H1 (cell line): ENCODE measurements around the gene SLC2A14. TPM values are rescaled to one million over a fixed set of nuclear protein-coding genes. Genes with fewer than 3 reads are reported as not detected.

ENCODE experiments used
- CTCF ChIA-PET: fragments of 300-600 bp; sonication (Branson Sonifier 250); formaldehyde crosslinking; loops from one replicate; lab custom pipeline; 2021; ENCODE audit not compliant: partially characterized antibody; lab: Charles Lee
- POLR2A ChIA-PET: fragments of 300-600 bp; sonication (Branson Sonifier 250); formaldehyde crosslinking; loops from one replicate; lab custom pipeline; 2021; ENCODE audit warnings: inconsistent platforms; ENCODE audit not compliant: partially characterized antibody; lab: Charles Lee
- DNase-seq, 2 experiments: peaks; one replicate each; pipeline versions ENCODE4 v3.0.0 to v3.0.0-alpha.2; 2010 to 2022; ENCODE audit warnings: low spot score in 2 of 2, low read depth in 1 of 2, mixed read lengths in 1 of 2
- FAIRE-seq: peaks from 2 replicates; lab custom pipeline; 2011; peaks lifted over from hg19 to GRCh38; lab: Jason Lieb, UNC
- H2AFZ ChIP-seq: 2 replicates; pipeline ENCODE4 v1.8.1; 2012; ENCODE audit warnings: low read length, inconsistent platforms
- H2AK5ac ChIP-seq: 2 replicates; pipeline ENCODE4 v1.6.1; 2013; ENCODE audit warnings: low read depth, low read length
- H2BK120ac ChIP-seq: replicated peaks from 2 replicates; pipeline ENCODE3; 2013; ENCODE audit warnings: low read depth, low read length, inconsistent platforms
- H2BK12ac ChIP-seq: 2 replicates; pipeline ENCODE4 v1.6.1; 2013; ENCODE audit warnings: low read depth, low read length
- H2BK15ac ChIP-seq: 2 replicates; pipeline ENCODE4 v1.6.1; 2013; ENCODE audit warnings: low read length
- H2BK20ac ChIP-seq: 2 replicates; pipeline ENCODE4 v1.6.1; 2013; ENCODE audit warnings: low read length
- H2BK5ac ChIP-seq: 2 replicates; pipeline ENCODE4 v1.6.1; 2013; ENCODE audit warnings: low read depth, low read length
- H3K14ac ChIP-seq: 2 replicates; pipeline ENCODE4 v1.6.1; 2013; ENCODE audit warnings: inconsistent platforms; ENCODE audit not compliant: insufficient read length
- H3K18ac ChIP-seq: 2 replicates; pipeline ENCODE4 v1.6.1; 2013; ENCODE audit warnings: low read length; ENCODE audit errors: extremely low read depth
- H3K23ac ChIP-seq: 2 replicates; pipeline ENCODE4 v1.6.1; 2013; ENCODE audit warnings: inconsistent platforms; ENCODE audit not compliant: insufficient read length
- H3K23me2 ChIP-seq: 2 replicates; pipeline ENCODE4 v1.6.1; 2013; ENCODE audit warnings: low read depth, low read length
- H3K27ac ChIP-seq: 2 replicates; pipeline ENCODE4 v1.6.1; 2011; ENCODE audit warnings: low read depth, low read length, inconsistent platforms
- H3K27me3 ChIP-seq, 4 experiments: replicated peaks in 1 of 4; 1 replicate in 1 of 4; 2 replicates in 3 of 4; pipeline versions ENCODE4 v1.6.1 to v1.8.1; 2011 to 2013; ENCODE audit warnings: low read length in 3 of 4, mild to moderate bottlenecking in 3 of 4, inconsistent platforms in 2 of 4, mixed read lengths in 2 of 4, moderate library complexity in 1 of 4; ENCODE audit not compliant: control insufficient read depth in 3 of 4, insufficient read depth in 3 of 4; ENCODE audit errors: extremely low read depth in 1 of 4
- H3K36me3 ChIP-seq, 4 experiments: 2 replicates each; pipeline versions ENCODE4 v1.6.1 to v1.8.1; 2011 to 2013; ENCODE audit warnings: mild to moderate bottlenecking in 4 of 4, low read length in 3 of 4, moderate library complexity in 2 of 4, control low read depth in 1 of 4, inconsistent platforms in 1 of 4; ENCODE audit not compliant: insufficient read depth in 4 of 4, control insufficient read depth in 2 of 4
- H3K4ac ChIP-seq: replicated peaks from 2 replicates; pipeline ENCODE3; 2013; ENCODE audit warnings: low read length, low read depth, mixed read lengths, inconsistent platforms; ENCODE audit not compliant: insufficient read length
- H3K4me1 ChIP-seq, 4 experiments: replicated peaks in 1 of 4; 1 replicate in 1 of 4; 2 replicates in 3 of 4; pipeline versions ENCODE4 v1.6.1 to v1.8.1; 2011 to 2013; ENCODE audit warnings: low read length in 3 of 4, inconsistent platforms in 2 of 4, mixed read lengths in 1 of 4; ENCODE audit not compliant: insufficient read depth in 4 of 4, control insufficient read depth in 3 of 4
- H3K4me2 ChIP-seq, 2 experiments: 2 replicates each; pipeline versions ENCODE4 v1.6.1 to v1.8.1; 2011 to 2013; ENCODE audit warnings: low read depth in 2 of 2, low read length in 2 of 2, control low read depth in 1 of 2, inconsistent platforms in 1 of 2, mild to moderate bottlenecking in 1 of 2; ENCODE audit not compliant: insufficient read depth in 1 of 2
- H3K4me3 ChIP-seq, 4 experiments: fragments of 200-600, 300-600 bp in 1 of 4; sonication (generic), shearing (Covaris generic), sonication (Bioruptor Twin) in 1 of 4; 2 replicates each; pipeline versions ENCODE4 v1.5.1 to v1.8.1; 2011 to 2016; ENCODE audit warnings: low read length in 4 of 4, low read depth in 3 of 4, control low read depth in 2 of 4, inconsistent platforms in 2 of 4, mild to moderate bottlenecking in 2 of 4, mixed read lengths in 1 of 4, moderate library complexity in 1 of 4; ENCODE audit not compliant: insufficient read depth in 2 of 4; ENCODE audit errors: extremely low read depth in 1 of 4
- H3K56ac ChIP-seq: replicated peaks from 2 replicates; pipeline ENCODE3; 2013; ENCODE audit warnings: low read depth, mild to moderate bottlenecking, mixed read lengths, low read length, inconsistent platforms; ENCODE audit not compliant: insufficient read length
- H3K79me1 ChIP-seq: 2 replicates; pipeline ENCODE4 v1.6.1; 2013; ENCODE audit warnings: low read depth, low read length, control low read depth
- H3K79me2 ChIP-seq, 2 experiments: 2 replicates each; pipeline versions ENCODE4 v1.6.1 to v1.8.1; 2012 to 2013; ENCODE audit warnings: low read length in 2 of 2, mild to moderate bottlenecking in 2 of 2, inconsistent platforms in 1 of 2; ENCODE audit not compliant: insufficient read depth in 2 of 2, control insufficient read depth in 1 of 2
- H3K9ac ChIP-seq, 4 experiments: replicated peaks in 1 of 4; 1 replicate in 1 of 4; 2 replicates in 3 of 4; pipeline versions ENCODE4 v1.6.1 to v1.8.1; 2011 to 2013; ENCODE audit warnings: low read depth in 3 of 4, low read length in 3 of 4, control low read depth in 2 of 4, mild to moderate bottlenecking in 2 of 4, moderate library complexity in 2 of 4, inconsistent platforms in 1 of 4; ENCODE audit errors: extremely low read depth in 1 of 4
- H3K9me3 ChIP-seq, 2 experiments: 2 replicates each; pipeline versions ENCODE4 v1.6.1 to v1.8.1; 2012 to 2013; ENCODE audit warnings: mild to moderate bottlenecking in 2 of 2, moderate library complexity in 2 of 2, control low read depth in 1 of 2, inconsistent platforms in 1 of 2, low read depth in 1 of 2, low read length in 1 of 2, mixed read lengths in 1 of 2; ENCODE audit not compliant: insufficient read depth in 2 of 2
- H4K20me1 ChIP-seq, 2 experiments: replicated peaks in 1 of 2; 2 replicates each; pipeline versions ENCODE3 to v1.8.1; 2011 to 2013; ENCODE audit warnings: inconsistent platforms in 2 of 2, low read length in 2 of 2, mild to moderate bottlenecking in 1 of 2; ENCODE audit not compliant: insufficient read depth in 2 of 2, control insufficient read depth in 1 of 2
- H4K5ac ChIP-seq: 2 replicates; pipeline ENCODE4 v1.6.1; 2013; ENCODE audit warnings: low read length, low read depth, mixed read lengths, inconsistent platforms; ENCODE audit not compliant: insufficient read length
- H4K8ac ChIP-seq: 2 replicates; pipeline ENCODE4 v1.8.0; 2013; ENCODE audit warnings: mild to moderate bottlenecking, moderate library complexity, low read length, inconsistent platforms; ENCODE audit not compliant: insufficient read depth; ENCODE audit errors: extremely low read depth
- H4K91ac ChIP-seq: replicated peaks from 2 replicates; pipeline ENCODE3; 2013; ENCODE audit warnings: low read length, mixed read lengths, inconsistent platforms; ENCODE audit not compliant: insufficient read length
- FOSL1 ChIP-seq: IDR thresholded peaks from 2 replicates; pipeline ENCODE4 v1.6.1; 2011; ENCODE audit warnings: mild to moderate bottlenecking, low read depth, low read length, moderate library complexity; ENCODE audit not compliant: insufficient read depth
- RNF2 ChIP-seq: fragments of 200-900, 300-1000 bp; sonication (generic); IDR thresholded peaks from 2 replicates; pipeline ENCODE4 v1.7.1; 2016; ENCODE audit warnings: borderline replicate concordance, low read depth, mild to moderate bottlenecking, antibody characterized with exemption, low read length; ENCODE audit not compliant: poor library complexity, severe bottlenecking; ENCODE audit errors: missing control alignments
- SP1 ChIP-seq: IDR thresholded peaks from 2 replicates; pipeline ENCODE4 v1.6.1; 2011; ENCODE audit warnings: low read depth, low read length
- SP2 ChIP-seq: IDR thresholded peaks from 2 replicates; pipeline ENCODE4 v1.6.1; 2012; ENCODE audit warnings: mild to moderate bottlenecking, low read length, inconsistent platforms
- TAF1 ChIP-seq: IDR thresholded peaks from 2 replicates; pipeline ENCODE4 v1.6.1; 2011; ENCODE audit warnings: mild to moderate bottlenecking, low read depth, low read length
- TAF7 ChIP-seq: optimal IDR thresholded peaks from 2 replicates; pipeline ENCODE3; 2011; ENCODE audit warnings: low read depth, mild to moderate bottlenecking, inconsistent platforms, low read length, moderate library complexity, borderline replicate concordance
- TCF12 ChIP-seq: IDR thresholded peaks from 2 replicates; pipeline ENCODE4 v1.6.1; 2011; ENCODE audit warnings: low read depth, mild to moderate bottlenecking, low read length
- WGBS, 2 experiments: shearing (Covaris generic) in 1 of 2; methylation state at CpG; one replicate each; pipeline versions ENCODE4 v1.1.6 to v1.1.7; 2013 to 2015; ENCODE audit warnings: low lambda C conversion rate in 2 of 2, mixed read lengths in 2 of 2, inconsistent platforms in 1 of 2, low coverage in 1 of 2, missing lambda C conversion rate in 1 of 2; ENCODE audit not compliant: insufficient replicate concordance in 2 of 2, insufficient coverage in 1 of 2, insufficient read length in 1 of 2; ENCODE audit errors: extremely low coverage in 1 of 2, missing lambda C conversion rate in 1 of 2; 5-methylcytosine and 5-hydroxymethylcytosine counted together
- polyA plus RNA-seq, 7 experiments: library from polyadenylated mRNA; depleted of rRNA in 3 of 7; stranded (reverse) in 5 of 7; unstranded in 2 of 7; fragments of >200 nt in 5 of 7; fragments of 200-250 nt in 2 of 7; gene quantifications; 1 replicate in 5 of 7; 2 replicates in 1 of 7; 4 replicates in 1 of 7; pipeline versions ENCODE4 v1.2.1 to v1.2.3, GENCODE V29; 2011 to 2013; ENCODE audit warnings: missing spikeins in 2 of 7, mixed read lengths in 2 of 7
- total RNA-seq: library from RNA; stranded (reverse); fragmentation: NEBNext Ultra II Directional; extraction: Animal tissue kit (Norgen Biotek cat#: 25700); gene quantifications from 2 replicates; pipeline ENCODE4 v1.2.1, GENCODE V29; 2021
- TF ChIP-seq, protein P1 (sequence below): IDR thresholded peaks from 2 replicates; pipeline ENCODE4 v1.6.1; 2012; ENCODE audit warnings: inconsistent platforms
- TF ChIP-seq, protein P2 (sequence below), 3 experiments: IDR thresholded peaks; 1 replicate in 2 of 3; 2 replicates in 1 of 3; pipeline versions ENCODE4 v1.5.1 to v1.6.1; 2011; ENCODE audit warnings: low read length in 3 of 3, mild to moderate bottlenecking in 3 of 3, inconsistent platforms in 2 of 3, low read depth in 1 of 3, moderate library complexity in 1 of 3; ENCODE audit not compliant: insufficient read depth in 1 of 3; ENCODE audit errors: control extremely low read depth in 1 of 3

SLC2A14 gene
- total and polyA plus RNA-seq, 2 of the 8 experiments (the other 6 are each of a cell fraction or from before 2014, with no cell fraction given): 11.1 to 19.3 TPM

DNA sequence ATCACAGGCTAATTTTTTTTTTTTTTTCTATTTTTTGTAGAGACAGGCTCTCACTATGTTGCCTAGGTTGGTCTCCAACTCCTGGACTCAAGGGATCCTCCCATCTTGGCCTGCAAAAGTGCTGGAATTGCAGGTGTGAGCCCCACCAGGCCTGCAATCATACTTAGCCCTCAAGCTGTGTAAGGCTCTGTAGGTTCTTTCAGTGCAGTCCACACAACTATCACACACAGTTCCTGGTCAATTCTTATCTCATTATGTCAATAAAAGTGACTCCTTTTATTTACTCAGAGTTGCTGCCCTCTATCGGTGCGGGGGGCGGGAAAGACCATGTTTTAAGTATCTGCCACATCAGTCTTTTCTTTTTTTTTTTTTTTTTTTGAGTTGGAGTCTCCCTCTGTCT, 34.3 kb upstream of the SLC2A14 start:
- CTCF ChIA-PET: interaction anchor here (0.6 to 5.0 kb wide), 14 partner anchors 12 to 1524 kb away, joined by 3 to 37 read pairs (median 6); no protein-coding TSS in a partner anchor
- peak overlapping the region in 1 of 4 experiments; percentile 37; a peak in 1 of 7 replicates for H3K9ac ChIP-seq
- FAIRE-seq: no peak
- TF ChIP-seq TCF12: no peak
- TF ChIP-seq SP1: 0 out of 2 replicates have a peak, but pooled peaks have one; percentile 18
- TF ChIP-seq FOSL1: no peak
- TF ChIP-seq TAF1: no peak
- no peak for TF ChIP-seq SP2
- TF ChIP-seq, protein P1, sequence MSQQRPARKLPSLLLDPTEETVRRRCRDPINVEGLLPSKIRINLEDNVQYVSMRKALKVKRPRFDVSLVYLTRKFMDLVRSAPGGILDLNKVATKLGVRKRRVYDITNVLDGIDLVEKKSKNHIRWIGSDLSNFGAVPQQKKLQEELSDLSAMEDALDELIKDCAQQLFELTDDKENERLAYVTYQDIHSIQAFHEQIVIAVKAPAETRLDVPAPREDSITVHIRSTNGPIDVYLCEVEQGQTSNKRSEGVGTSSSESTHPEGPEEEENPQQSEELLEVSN: no peak
- TF ChIP-seq, protein P2, sequence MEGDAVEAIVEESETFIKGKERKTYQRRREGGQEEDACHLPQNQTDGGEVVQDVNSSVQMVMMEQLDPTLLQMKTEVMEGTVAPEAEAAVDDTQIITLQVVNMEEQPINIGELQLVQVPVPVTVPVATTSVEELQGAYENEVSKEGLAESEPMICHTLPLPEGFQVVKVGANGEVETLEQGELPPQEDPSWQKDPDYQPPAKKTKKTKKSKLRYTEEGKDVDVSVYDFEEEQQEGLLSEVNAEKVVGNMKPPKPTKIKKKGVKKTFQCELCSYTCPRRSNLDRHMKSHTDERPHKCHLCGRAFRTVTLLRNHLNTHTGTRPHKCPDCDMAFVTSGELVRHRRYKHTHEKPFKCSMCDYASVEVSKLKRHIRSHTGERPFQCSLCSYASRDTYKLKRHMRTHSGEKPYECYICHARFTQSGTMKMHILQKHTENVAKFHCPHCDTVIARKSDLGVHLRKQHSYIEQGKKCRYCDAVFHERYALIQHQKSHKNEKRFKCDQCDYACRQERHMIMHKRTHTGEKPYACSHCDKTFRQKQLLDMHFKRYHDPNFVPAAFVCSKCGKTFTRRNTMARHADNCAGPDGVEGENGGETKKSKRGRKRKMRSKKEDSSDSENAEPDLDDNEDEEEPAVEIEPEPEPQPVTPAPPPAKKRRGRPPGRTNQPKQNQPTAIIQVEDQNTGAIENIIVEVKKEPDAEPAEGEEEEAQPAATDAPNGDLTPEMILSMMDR (IDR thresholded peaks at IDR 0.05; ENCODE audit: control extremely low read depth in 1 of 3, insufficient read depth in 1 of 3, low read depth in 1 of 3, low read length in 3 of 3): peak in 2 of 3 experiments; percentile 34 to 49; a peak in 3 of 4 replicates
- no peak for TF ChIP-seq TAF7
- TF ChIP-seq RNF2: no peak

More for the DNA sequence above, 34.3 kb upstream of the SLC2A14 start:
- Histone ChIP-seq H3K56ac (no peak overlapping the region), H3K23ac (no peak overlapping the region), H3K4me1 (peaks cover 2 to 12% (median 6%) of the 10 kb centered on the region in 4 experiments; a peak in 5 of 7 replicates), H3K4ac (peak overlapping the region; percentile 97), H2AFZ (no peak overlapping the region), H3K79me1 (no peaks in the 10 kb centered on the region), H3K79me2 (no peaks in the 10 kb centered on the region), H2BK5ac (peak overlapping the region; percentile 99), H3K14ac (no peak overlapping the region), H4K8ac (peak overlapping the region; percentile 12; the same call in 1 of the 2 replicates), H2BK20ac (peak overlapping the region; percentile 100), H3K4me2 (peak overlapping the region; percentile 52 to 62; a peak in 2 of 4 replicates), H3K9me3 (no peaks in the 10 kb centered on the region), H2AK5ac (peak overlapping the region; percentile 91), H3K27ac (peak overlapping the region; percentile 82), H2BK15ac (no peak overlapping the region), H3K36me3 (no peaks in the 10 kb centered on the region), H3K4me3 (no peak overlapping the region), H2BK12ac (peak overlapping the region; percentile 100), H3K27me3 (no peaks in the 10 kb centered on the region), H3K18ac (peak overlapping the region; percentile 99), H4K20me1 (no peaks in the 10 kb centered on the region), H2BK120ac (peak overlapping the region; percentile 63), H3K23me2 (0 out of 2 replicates have a peak, but pooled peaks cover 3% of the 10 kb centered on the region), H4K5ac (peak overlapping the region; percentile 79), H4K91ac (peak overlapping the region; percentile 93)
- DNase-seq: peak; percentile 49 to 58
- POLR2A ChIA-PET: interaction anchor here (1.1 to 3.3 kb wide), 10 partner anchors 11 to 43 kb away, joined by 3 to 40 read pairs (median 8); partner anchors contain the start of gene SLC2A3
- 18% methylated on average over 3 of the region's 3 CpGs; no CpG with 5 or more reads in 1 of the 2 experiments for WGBS, 2 experiments
